ENCODE data around the gene TAS2R16. TPM values are rescaled to one million over a fixed set of nuclear protein-coding genes. Genes with fewer than 3 reads are reported as not detected.

TAS2R16 gene, protein sequence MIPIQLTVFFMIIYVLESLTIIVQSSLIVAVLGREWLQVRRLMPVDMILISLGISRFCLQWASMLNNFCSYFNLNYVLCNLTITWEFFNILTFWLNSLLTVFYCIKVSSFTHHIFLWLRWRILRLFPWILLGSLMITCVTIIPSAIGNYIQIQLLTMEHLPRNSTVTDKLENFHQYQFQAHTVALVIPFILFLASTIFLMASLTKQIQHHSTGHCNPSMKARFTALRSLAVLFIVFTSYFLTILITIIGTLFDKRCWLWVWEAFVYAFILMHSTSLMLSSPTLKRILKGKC
- not detected for total RNA-seq (2021; ENCODE audit: unreplicated experiment)
- not detected in 2 replicates for polyA plus RNA-seq (2012)
- not detected for Bru-seq, nascent RNA
- not detected for BruChase-seq, experiment 1, labeled RNA remaining after a 6-hour chase
- not detected for BruChase-seq, experiment 2, labeled RNA remaining after a 2-hour chase
- long read RNA-seq, result 0 reads

DNA sequence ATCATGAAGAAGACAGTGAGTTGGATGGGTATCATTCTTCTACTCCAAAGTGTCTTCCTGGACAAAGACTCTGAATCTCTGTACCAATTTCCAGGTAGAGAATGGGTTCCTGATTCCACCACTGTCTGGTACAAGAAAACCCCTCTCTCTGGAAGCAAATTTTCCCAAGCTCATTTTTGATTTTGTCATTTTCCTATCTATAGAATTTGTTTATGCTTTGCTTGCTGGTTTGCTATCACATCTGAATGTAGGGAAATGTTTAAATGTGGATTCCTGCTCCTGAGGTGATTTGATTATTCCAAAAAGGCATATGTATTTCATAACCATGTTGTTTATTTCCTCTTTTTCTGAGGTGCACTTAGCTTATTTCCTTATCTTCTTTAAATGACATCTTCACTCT, at the start of gene TAS2R16:
TAS2R16 (minus strand) TSS at position 101 of the 400 bp plus-strand sequence; CDS start at position 35, 66 bp downstream.
- no TSS peak for BruUV-seq (replicated peaks)

More for the DNA sequence above, at the start of gene TAS2R16:
- Histone ChIP-seq H3K36me3 (ENCODE audit: control insufficient read depth in 1 of 2, insufficient read depth in 2 of 2, low read length in 2 of 2) (no peaks in the 10 kb centered on the region), H3K4me3 (replicated peaks in 1 of 2; ENCODE audit: low read depth in 1 of 2, low read length in 2 of 2) (no peak within 1 kb of the TSS), H3K9me3 (ENCODE audit: control insufficient read depth in 1 of 2, insufficient read depth in 1 of 2, low read depth in 1 of 2, low read length in 2 of 2) (no peaks in the 10 kb centered on the region), H3K79me2 (ENCODE audit: insufficient read depth, low read length) (no peaks in the 10 kb centered on the region), H3K27me3 (ENCODE audit: insufficient read depth, low read length) (no peaks in the 10 kb centered on the region), H3K27ac (ENCODE audit: low read depth, low read length) (no peak within 1 kb of the TSS), H2AFZ (ENCODE audit: low read depth, low read length, poor library complexity, severe bottlenecking) (no peak within 1 kb of the TSS), H3K4me2 (ENCODE audit: low read length) (no peak within 1 kb of the TSS), H3K9me2 (ENCODE audit: insufficient read depth) (no peaks in the 10 kb centered on the region), H3K4me1 (ENCODE audit: control insufficient read depth in 1 of 2, insufficient read depth in 2 of 2, low read length in 2 of 2) (no peaks in the 10 kb centered on the region), H4K20me1 (ENCODE audit: insufficient read depth) (no peaks in the 10 kb centered on the region), H3K9ac (ENCODE audit: low read length) (no peak within 1 kb of the TSS)
- TF ChIP-seq, protein P1, sequence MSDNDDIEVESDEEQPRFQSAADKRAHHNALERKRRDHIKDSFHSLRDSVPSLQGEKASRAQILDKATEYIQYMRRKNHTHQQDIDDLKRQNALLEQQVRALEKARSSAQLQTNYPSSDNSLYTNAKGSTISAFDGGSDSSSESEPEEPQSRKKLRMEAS (IDR thresholded peaks at IDR 0.05), result no peak
- TF ChIP-seq EGR1 (IDR thresholded peaks at IDR 0.05; ENCODE audit: low read depth) (no peak), SP1 (IDR thresholded peaks at IDR 0.05; ENCODE audit: low read depth) (no peak), ELF1 (IDR thresholded peaks at IDR 0.05; ENCODE audit: borderline replicate concordance, low read depth) (no peak), TCF7L2 (IDR thresholded peaks at IDR 0.05; ENCODE audit: borderline replicate concordance, extremely low read depth, insufficient read depth, insufficient read length) (no peak), JUND (IDR thresholded peaks at IDR 0.05) (no peak), POLR2A (IDR thresholded peaks at IDR 0.05; ENCODE audit: borderline replicate concordance, extremely low read depth, insufficient read depth, insufficient read length) (no peak), ZNF274 (IDR thresholded peaks at IDR 0.05; ENCODE audit: low read depth, low read length) (no peak), RAD21 (IDR thresholded peaks at IDR 0.05; ENCODE audit: low read depth) (no peak), SIN3A (IDR thresholded peaks at IDR 0.05; ENCODE audit: low read depth) (no peak), EZH2 (IDR thresholded peaks at IDR 0.05) (no peak)
- TF ChIP-seq, protein P2, sequence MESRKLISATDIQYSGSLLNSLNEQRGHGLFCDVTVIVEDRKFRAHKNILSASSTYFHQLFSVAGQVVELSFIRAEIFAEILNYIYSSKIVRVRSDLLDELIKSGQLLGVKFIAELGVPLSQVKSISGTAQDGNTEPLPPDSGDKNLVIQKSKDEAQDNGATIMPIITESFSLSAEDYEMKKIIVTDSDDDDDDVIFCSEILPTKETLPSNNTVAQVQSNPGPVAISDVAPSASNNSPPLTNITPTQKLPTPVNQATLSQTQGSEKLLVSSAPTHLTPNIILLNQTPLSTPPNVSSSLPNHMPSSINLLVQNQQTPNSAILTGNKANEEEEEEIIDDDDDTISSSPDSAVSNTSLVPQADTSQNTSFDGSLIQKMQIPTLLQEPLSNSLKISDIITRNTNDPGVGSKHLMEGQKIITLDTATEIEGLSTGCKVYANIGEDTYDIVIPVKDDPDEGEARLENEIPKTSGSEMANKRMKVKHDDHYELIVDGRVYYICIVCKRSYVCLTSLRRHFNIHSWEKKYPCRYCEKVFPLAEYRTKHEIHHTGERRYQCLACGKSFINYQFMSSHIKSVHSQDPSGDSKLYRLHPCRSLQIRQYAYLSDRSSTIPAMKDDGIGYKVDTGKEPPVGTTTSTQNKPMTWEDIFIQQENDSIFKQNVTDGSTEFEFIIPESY (IDR thresholded peaks at IDR 0.05; ENCODE audit: extremely low read depth, insufficient replicate concordance, low read length), result no peak
- ChIA-PET RAD21 (ENCODE audit: low non-redundant PET in 1 of 2, low total read pairs in 2 of 2, uncharacterized antibody in 2 of 2, unreplicated experiment in 2 of 2) (no interaction called here), CTCF (no interaction called here), POLR2A (no interaction called here)
- intact Hi-C loops (cut with micrococcal nuclease), result no loop called here
- DNase-seq (ENCODE audit: low read depth, low spot score) (no peak), ATAC-seq (no peak)

Measured in HCT116 (cell line).